Kidney epithelial cell (primary cell): ENCODE data around the gene LOXL3. TPM values are rescaled to one million over a fixed set of nuclear protein-coding genes. Genes with fewer than 3 reads are reported as not detected.
A peak's percentile ranks its signal among the peaks of the same experiment; 100 is the strongest.

Source experiments
- DNase-seq: peaks from one replicate; pipeline ENCODE4 v3.0.0-alpha.2; 2010; ENCODE audit warnings: low read depth
- H3K27me3 ChIP-seq: 2 replicates; pipeline ENCODE4 v1.6.0; 2011; ENCODE audit warnings: low read length; ENCODE audit not compliant: control insufficient read depth, insufficient read depth
- H3K36me3 ChIP-seq: 2 replicates; pipeline ENCODE4 v1.5.1; 2011; ENCODE audit warnings: low read length; ENCODE audit not compliant: control insufficient read depth, insufficient read depth
- H3K4me3 ChIP-seq: 2 replicates; pipeline ENCODE4 v1.5.1; 2011; ENCODE audit warnings: low read depth, mild to moderate bottlenecking, control low read depth, low read length
- total RNA-seq: library from RNA; depleted of rRNA; stranded (reverse); fragments of >200 nt; gene quantifications from 2 replicates; pipeline ENCODE4 v1.2.3, GENCODE V29; 2015
- TF ChIP-seq, protein P1 (sequence below): IDR thresholded peaks from 2 replicates; pipeline ENCODE4 v1.5.1; 2011; ENCODE audit warnings: mild to moderate bottlenecking, moderate library complexity, low read length, control low read depth, inconsistent platforms; ENCODE audit not compliant: insufficient read depth, poor library complexity, severe bottlenecking

Gene LOXL3
- total RNA-seq, 1 donor from 2014 or later = 3.3 TPM

- H3K4me3 ChIP-seq = no peak overlapping the region
- H3K36me3 ChIP-seq = no peaks in the 10 kb centered on the region
- no peak for DNase-seq
- peaks cover 5% of the 10 kb centered on the region for H3K27me3 ChIP-seq
- TF ChIP-seq, protein P1, sequence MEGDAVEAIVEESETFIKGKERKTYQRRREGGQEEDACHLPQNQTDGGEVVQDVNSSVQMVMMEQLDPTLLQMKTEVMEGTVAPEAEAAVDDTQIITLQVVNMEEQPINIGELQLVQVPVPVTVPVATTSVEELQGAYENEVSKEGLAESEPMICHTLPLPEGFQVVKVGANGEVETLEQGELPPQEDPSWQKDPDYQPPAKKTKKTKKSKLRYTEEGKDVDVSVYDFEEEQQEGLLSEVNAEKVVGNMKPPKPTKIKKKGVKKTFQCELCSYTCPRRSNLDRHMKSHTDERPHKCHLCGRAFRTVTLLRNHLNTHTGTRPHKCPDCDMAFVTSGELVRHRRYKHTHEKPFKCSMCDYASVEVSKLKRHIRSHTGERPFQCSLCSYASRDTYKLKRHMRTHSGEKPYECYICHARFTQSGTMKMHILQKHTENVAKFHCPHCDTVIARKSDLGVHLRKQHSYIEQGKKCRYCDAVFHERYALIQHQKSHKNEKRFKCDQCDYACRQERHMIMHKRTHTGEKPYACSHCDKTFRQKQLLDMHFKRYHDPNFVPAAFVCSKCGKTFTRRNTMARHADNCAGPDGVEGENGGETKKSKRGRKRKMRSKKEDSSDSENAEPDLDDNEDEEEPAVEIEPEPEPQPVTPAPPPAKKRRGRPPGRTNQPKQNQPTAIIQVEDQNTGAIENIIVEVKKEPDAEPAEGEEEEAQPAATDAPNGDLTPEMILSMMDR = no peak
These were observed 40.4 kb upstream of the LOXL3 start for GRCh38 chr2:74593826-74594772.

DNA sequence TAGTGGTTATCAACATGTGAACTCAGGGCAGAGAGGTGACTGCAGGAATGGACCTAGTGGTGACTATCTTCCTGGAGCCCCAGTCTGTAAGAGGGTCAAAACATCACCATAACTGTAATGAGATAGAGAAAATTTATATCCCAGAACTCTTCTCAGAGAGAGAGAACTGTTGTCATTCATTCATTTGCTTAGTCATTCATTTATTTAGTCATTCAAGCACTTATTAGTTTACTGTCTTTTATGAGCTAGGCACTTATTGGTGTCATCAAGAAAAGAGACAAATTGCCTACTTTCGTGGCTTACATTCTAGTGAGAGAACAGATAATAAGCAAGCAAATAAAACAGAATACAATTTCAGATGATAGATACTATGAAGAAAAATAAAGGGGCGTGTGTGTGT, 34.9 kb upstream of the LOXL3 start:
- TF ChIP-seq, protein P1 = no peak
- no peak for DNase-seq
- H3K36me3 ChIP-seq = no peaks in the 10 kb centered on the region
- H3K27me3 ChIP-seq = peaks cover 5% of the 10 kb centered on the region
- no peak overlapping the region for H3K4me3 ChIP-seq

- Histone ChIP-seq H3K36me3 (no peaks in the 10 kb centered on the region), H3K4me3 (no peak overlapping the region), H3K27me3 (peaks cover 5% of the 10 kb centered on the region)
- TF ChIP-seq, protein P1 = peak; percentile 67
- DNase-seq = no peak
These were observed 34.0 kb upstream of the LOXL3 start for GRCh38 chr2:74587664-74588277.

GRCh38 chr2:74585406-74586185, 31.9 kb upstream of the LOXL3 start:
- TF ChIP-seq, protein P1 = no peak
- H3K36me3 ChIP-seq = no peaks in the 10 kb centered on the region
- H3K27me3 ChIP-seq = peaks cover 3% of the 10 kb centered on the region
- DNase-seq = no peak
- H3K4me3 ChIP-seq = no peak overlapping the region

DNA sequence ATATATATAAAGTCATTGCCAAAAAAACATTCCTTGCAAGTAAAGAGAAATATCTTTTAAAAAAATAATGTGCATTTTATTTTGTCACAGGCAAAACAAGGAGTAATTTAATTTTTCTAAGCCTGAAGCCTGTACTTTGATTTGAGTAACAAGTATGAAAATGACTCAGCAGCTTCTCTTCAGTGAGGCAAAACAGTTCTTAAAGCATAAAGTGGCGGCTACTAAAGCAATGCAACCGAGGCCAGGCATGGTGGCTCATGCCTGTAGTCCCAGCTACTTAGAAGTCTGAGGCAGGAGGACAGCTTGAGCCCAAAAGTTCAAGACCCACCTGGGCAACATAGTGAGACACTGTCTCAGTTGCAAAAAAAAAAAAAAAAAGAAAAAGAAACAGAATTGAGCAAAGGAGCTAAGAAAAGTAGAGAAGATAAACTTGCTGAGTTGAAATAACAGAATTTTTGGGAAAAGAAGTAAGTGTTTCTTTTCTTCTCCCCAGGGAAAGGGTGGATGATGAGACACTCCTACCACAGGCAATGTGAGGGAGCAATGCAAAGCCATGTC, 30.4 kb upstream of the LOXL3 start:
- Histone ChIP-seq H3K36me3 (no peaks in the 10 kb centered on the region), H3K4me3 (no peak overlapping the region), H3K27me3 (no peaks in the 10 kb centered on the region)
- TF ChIP-seq, protein P1 = no peak
- DNase-seq = no peak
